Natural killer cell (primary cell): ENCODE measurements around the gene GRK6. TPM values are rescaled to one million over a fixed set of nuclear protein-coding genes. Genes with fewer than 3 reads are reported as not detected.

ENCODE experiments used
- ATAC-seq, 3 donors: fragments of 150-1000 bp in 2 of 3; fragments of 200-7000 bp in 1 of 3; cut with Tn5 transposase; 1 replicate in 1 of 3; 2 replicates in 2 of 3; pipeline ENCODE4 v1.10.0; 2021; ENCODE audit warnings: mild to moderate bottlenecking in 2 of 3, moderate library complexity in 2 of 3
- DNase-seq, 2 donors: peaks; one replicate each; pipeline versions ENCODE4 v3.0.0 to v3.0.0-alpha.2; 2013 to 2021; ENCODE audit warnings: mixed read lengths in 1 of 2
- H3K27ac ChIP-seq: one replicate; pipeline ENCODE4 v1.5.1; 2013; ENCODE audit warnings: mild to moderate bottlenecking, low read length
- H3K27me3 ChIP-seq: one replicate; pipeline ENCODE4 v1.6.1; 2013; ENCODE audit warnings: low read length; ENCODE audit not compliant: control insufficient read depth, insufficient read depth
- H3K36me3 ChIP-seq: one replicate; pipeline ENCODE4 v1.6.1; 2013; ENCODE audit warnings: low read length; ENCODE audit not compliant: control insufficient read depth, insufficient read depth
- H3K4me1 ChIP-seq: one replicate; pipeline ENCODE4 v1.6.1; 2013; ENCODE audit warnings: low read length; ENCODE audit not compliant: control insufficient read depth, insufficient read depth
- H3K4me3 ChIP-seq: one replicate; pipeline ENCODE4 v1.5.1; 2013; ENCODE audit warnings: low read length
- H3K9me3 ChIP-seq: one replicate; pipeline ENCODE4 v1.6.1; 2013; ENCODE audit warnings: low read length; ENCODE audit not compliant: control insufficient read depth, insufficient read depth
- H3K27ac Mint-ChIP-seq, 2 donors: one replicate each; pipeline ENCODE4 v1.8.0; 2022; ENCODE audit warnings: mild to moderate bottlenecking in 2 of 2, mixed read lengths in 2 of 2, moderate library complexity in 1 of 2
- H3K27me3 Mint-ChIP-seq, 2 donors: one replicate each; pipeline ENCODE4 v1.8.0; 2022; ENCODE audit warnings: low read depth in 2 of 2, mixed read lengths in 2 of 2
- H3K36me3 Mint-ChIP-seq: one replicate; pipeline ENCODE4 v1.8.0; 2022; ENCODE audit warnings: mixed read lengths
- H3K4me1 Mint-ChIP-seq, 2 donors: one replicate each; pipeline ENCODE4 v1.8.0; 2022; ENCODE audit warnings: mixed read lengths in 2 of 2
- H3K4me3 Mint-ChIP-seq: one replicate; pipeline ENCODE4 v1.8.0; 2022; ENCODE audit warnings: mild to moderate bottlenecking, moderate library complexity, mixed read lengths
- H3K9me3 Mint-ChIP-seq, 2 donors: one replicate each; pipeline ENCODE4 v1.8.0; 2022; ENCODE audit warnings: mixed read lengths in 2 of 2
- WGBS: methylation state at CpG from one replicate; pipeline ENCODE4 v1.1.7; 2013; ENCODE audit warnings: missing lambda C conversion rate; ENCODE audit not compliant: insufficient coverage; 5-methylcytosine and 5-hydroxymethylcytosine counted together
- intact Hi-C: fragments of 100-400 bp; cut with micrococcal nuclease; formaldehyde crosslinking; loops from one replicate; pipeline ENCODE4 v1.14.2; 2022
- total RNA-seq, 4 donors: library from RNA; stranded (reverse); fragments of 120-200 nt in 1 of 4; gene quantifications; one replicate each; pipeline versions ENCODE4 v1.2.3 to v1.2.4, GENCODE V29; 2013 to 2022
- TF ChIP-seq, protein P1 (sequence below): fragments of 200-600 bp; IDR thresholded peaks from one replicate; pipeline ENCODE4 v1.8.0; 2022; ENCODE audit warnings: antibody characterized with exemption

The GRK6 gene
- total RNA-seq, 3 donors from 2014 or later (not counting 1 experiment from before 2014, with no cell fraction given) = 173 to 221 (median 190) TPM

DNA sequence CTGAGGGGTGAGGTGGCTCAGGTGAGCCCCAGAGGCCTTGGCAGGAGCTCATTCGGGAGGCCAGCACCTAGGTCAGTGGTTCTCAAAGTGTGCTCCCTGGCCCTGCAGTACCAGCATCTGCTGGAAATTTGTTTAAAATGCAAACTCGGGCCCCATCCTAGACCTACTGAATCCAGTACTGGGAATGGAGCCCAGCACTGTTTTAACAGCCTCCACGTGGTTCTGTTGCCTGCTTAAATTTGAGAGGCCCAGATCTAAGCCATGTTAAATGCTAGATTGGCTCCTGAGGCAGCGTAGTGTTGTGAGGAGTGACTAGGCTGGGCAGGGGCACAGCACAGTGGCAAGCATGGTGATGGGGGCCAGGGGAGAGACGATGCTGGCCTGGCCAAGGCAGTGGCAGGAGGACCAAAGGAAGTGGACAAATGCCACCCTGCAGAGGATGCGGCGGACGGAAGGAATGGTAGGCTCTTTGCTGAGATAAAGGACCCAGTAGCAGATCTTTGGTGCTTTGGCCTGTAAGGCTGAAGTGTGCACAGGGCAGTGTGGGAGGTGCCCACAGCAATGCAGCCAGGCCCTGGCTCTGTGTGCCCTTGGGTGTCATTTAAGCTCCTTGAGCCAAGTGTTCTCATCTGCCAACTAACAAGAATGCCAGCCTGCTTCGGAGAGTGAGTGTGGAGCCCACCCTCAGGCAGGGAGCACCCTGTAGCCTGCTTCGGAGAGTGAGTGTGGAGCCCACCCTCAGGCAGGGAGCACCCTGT lies 24.4 kb downstream of the GRK6 start:
- Mint-ChIP-seq H3K27me3 (no peaks in the 10 kb centered on the region), H3K4me3 (peak overlapping the region; percentile 37), H3K27ac (peak overlapping the region in 1 of 2 donors; percentile 35), H3K36me3 (no peaks in the 10 kb centered on the region), H3K4me1 (peaks cover 16 to 36% of the 10 kb centered on the region in 2 donors), H3K9me3 (no peaks in the 10 kb centered on the region)
- DNase-seq = no peak
- Histone ChIP-seq H3K4me3 (no peak overlapping the region), H3K27ac (no peak overlapping the region), H3K9me3 (no peaks in the 10 kb centered on the region), H3K4me1 (peaks cover 45% of the 10 kb centered on the region), H3K27me3 (no peaks in the 10 kb centered on the region), H3K36me3 (no peaks in the 10 kb centered on the region)
- no peak for ATAC-seq
- intact Hi-C loops = loop anchor here (5.0 kb wide), 1 partner anchor 134 kb away; no protein-coding TSS in a partner anchor
- TF ChIP-seq, protein P1, sequence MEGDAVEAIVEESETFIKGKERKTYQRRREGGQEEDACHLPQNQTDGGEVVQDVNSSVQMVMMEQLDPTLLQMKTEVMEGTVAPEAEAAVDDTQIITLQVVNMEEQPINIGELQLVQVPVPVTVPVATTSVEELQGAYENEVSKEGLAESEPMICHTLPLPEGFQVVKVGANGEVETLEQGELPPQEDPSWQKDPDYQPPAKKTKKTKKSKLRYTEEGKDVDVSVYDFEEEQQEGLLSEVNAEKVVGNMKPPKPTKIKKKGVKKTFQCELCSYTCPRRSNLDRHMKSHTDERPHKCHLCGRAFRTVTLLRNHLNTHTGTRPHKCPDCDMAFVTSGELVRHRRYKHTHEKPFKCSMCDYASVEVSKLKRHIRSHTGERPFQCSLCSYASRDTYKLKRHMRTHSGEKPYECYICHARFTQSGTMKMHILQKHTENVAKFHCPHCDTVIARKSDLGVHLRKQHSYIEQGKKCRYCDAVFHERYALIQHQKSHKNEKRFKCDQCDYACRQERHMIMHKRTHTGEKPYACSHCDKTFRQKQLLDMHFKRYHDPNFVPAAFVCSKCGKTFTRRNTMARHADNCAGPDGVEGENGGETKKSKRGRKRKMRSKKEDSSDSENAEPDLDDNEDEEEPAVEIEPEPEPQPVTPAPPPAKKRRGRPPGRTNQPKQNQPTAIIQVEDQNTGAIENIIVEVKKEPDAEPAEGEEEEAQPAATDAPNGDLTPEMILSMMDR = no peak
- 90% methylated on average over 9 of the region's 10 CpGs for WGBS

DNA sequence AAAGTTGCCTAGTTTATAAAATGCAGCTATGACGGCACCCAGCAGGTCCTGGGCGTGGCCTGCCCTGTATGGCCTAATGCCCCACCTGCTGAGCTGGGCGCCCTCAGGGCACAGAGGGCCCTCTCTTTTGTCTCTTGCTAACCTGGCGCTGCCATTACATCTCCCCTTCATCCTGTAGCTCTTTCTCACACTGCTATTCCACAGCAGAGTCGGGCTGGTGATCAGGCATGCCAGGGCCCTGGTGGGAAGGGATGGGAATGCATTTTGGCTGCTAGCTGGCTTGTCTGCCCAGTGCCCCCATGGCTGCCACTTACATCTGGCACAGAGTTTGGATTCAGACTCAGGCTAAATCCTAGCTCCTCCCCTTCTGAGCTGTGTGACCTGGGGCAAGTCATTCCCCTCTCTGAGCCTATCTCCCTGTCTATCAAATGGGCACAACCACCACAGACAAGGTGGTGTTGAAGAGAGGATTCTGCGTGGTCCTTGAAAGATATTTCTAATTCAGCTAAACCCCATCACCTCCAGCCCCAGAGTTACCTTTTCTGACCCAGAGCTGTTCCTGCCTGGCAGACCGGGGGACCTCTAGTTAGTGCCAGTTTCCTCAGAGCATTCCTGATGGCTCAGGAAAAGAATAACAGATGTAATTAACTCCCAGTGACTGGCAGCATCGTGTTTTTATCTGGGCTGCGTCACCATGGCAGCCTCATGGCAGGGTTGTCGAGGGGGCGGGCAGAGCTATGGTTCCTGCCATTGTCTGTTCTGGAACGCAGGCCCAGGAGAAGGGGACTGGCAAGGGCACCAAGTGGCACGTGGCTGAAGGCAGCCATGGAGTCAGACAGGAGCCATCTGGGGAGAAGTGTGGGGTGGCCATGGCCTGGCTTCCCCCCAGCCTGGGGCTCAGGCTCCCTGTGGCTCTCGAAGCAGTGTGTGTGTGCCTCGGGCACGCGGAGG lies 26.5 kb downstream of the GRK6 start:
- WGBS = 95% methylated on average over 15 of the region's 17 CpGs
- Histone ChIP-seq H3K27ac (no peak overlapping the region), H3K36me3 (no peaks in the 10 kb centered on the region), H3K27me3 (no peaks in the 10 kb centered on the region), H3K4me3 (no peak overlapping the region), H3K4me1 (peaks cover 47% of the 10 kb centered on the region), H3K9me3 (no peaks in the 10 kb centered on the region)
- H3K4me3 Mint-ChIP-seq = peak overlapping the region; percentile 37
- TF ChIP-seq, protein P1 = no peak
- intact Hi-C loops = loop anchor here (5.0 kb wide), 1 partner anchor 136 kb away; no protein-coding TSS in a partner anchor
- no peak for ATAC-seq
- peaks cover 20 to 39% of the 10 kb centered on the region in 2 donors for H3K4me1 Mint-ChIP-seq
- H3K36me3 Mint-ChIP-seq = no peaks in the 10 kb centered on the region
- no peaks in the 10 kb centered on the region for H3K27me3 Mint-ChIP-seq
- H3K9me3 Mint-ChIP-seq = no peaks in the 10 kb centered on the region
- DNase-seq = no peak
- H3K27ac Mint-ChIP-seq = peak overlapping the region; percentile 85 to 90

DNA sequence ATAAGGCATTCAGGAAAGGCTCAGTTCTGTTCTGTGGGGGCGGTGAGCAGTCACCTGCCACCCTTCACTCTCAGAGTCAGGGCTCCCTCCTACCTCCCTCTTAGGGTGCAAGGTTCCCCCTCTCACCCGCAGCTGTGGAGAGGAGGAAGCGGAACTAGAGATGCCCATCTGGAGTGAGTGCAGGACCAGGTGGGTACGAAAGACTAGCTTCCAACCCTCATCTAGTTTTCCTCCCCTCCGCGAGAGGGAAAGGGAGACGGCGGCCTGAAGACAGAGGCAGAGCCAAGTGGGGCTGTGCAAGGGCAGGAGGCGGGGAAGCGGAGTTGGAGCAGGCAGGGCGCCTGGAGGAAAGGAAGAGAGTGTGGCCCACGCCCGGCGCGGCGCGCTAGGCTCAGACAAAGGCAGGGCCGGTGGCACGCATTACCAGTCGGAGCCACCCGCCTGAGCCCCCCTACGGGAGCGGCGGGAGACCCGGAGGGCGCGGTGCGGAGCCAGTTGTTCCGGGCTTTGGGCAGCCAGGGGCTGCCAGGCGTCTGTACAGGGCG lies 27.4 kb downstream of the GRK6 start:
- H3K4me3 Mint-ChIP-seq = peak overlapping the region; percentile 87
- H3K27me3 ChIP-seq = no peaks in the 10 kb centered on the region
- H3K4me1 Mint-ChIP-seq = peaks cover 15 to 31% of the 10 kb centered on the region in 2 donors
- TF ChIP-seq, protein P1 = no peak
- peak overlapping the region; percentile 85 to 90 for H3K27ac Mint-ChIP-seq
- H3K9me3 Mint-ChIP-seq = no peaks in the 10 kb centered on the region
- peaks cover 38% of the 10 kb centered on the region for H3K4me1 ChIP-seq
- intact Hi-C loops = loop anchor here (1.0 to 5.0 kb wide), 3 partner anchors 8 to 137 kb away; partner anchors contain the start of gene PRR7
- 5% methylated on average over 28 of the region's 31 CpGs for WGBS
- no peaks in the 10 kb centered on the region for H3K36me3 ChIP-seq
- H3K4me3 ChIP-seq = peak overlapping the region; percentile 34
- ATAC-seq (no peak), DNase-seq (peak in 1 of 2 donors; percentile 45)
- no peaks in the 10 kb centered on the region for H3K9me3 ChIP-seq
- no peaks in the 10 kb centered on the region for H3K27me3 Mint-ChIP-seq
- H3K27ac ChIP-seq = peak overlapping the region; percentile 91
- H3K36me3 Mint-ChIP-seq = no peaks in the 10 kb centered on the region
